ENCODE data around the gene PCDHB6.

GRCh38 chr5:141119250-141119649 lies 30.6 kb upstream of the PCDHB6 start:
- TF ChIP-seq POLR2A (IDR thresholded peaks at IDR 0.05) (no peak), POLR2AphosphoS5 (IDR thresholded peaks at IDR 0.05) (no peak)
- TF ChIP-seq, protein P1, sequence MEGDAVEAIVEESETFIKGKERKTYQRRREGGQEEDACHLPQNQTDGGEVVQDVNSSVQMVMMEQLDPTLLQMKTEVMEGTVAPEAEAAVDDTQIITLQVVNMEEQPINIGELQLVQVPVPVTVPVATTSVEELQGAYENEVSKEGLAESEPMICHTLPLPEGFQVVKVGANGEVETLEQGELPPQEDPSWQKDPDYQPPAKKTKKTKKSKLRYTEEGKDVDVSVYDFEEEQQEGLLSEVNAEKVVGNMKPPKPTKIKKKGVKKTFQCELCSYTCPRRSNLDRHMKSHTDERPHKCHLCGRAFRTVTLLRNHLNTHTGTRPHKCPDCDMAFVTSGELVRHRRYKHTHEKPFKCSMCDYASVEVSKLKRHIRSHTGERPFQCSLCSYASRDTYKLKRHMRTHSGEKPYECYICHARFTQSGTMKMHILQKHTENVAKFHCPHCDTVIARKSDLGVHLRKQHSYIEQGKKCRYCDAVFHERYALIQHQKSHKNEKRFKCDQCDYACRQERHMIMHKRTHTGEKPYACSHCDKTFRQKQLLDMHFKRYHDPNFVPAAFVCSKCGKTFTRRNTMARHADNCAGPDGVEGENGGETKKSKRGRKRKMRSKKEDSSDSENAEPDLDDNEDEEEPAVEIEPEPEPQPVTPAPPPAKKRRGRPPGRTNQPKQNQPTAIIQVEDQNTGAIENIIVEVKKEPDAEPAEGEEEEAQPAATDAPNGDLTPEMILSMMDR (IDR thresholded peaks at IDR 0.05) = no peak
